ENCODE results near the gene COQ8A. TPM values are rescaled to one million over a fixed set of nuclear protein-coding genes. Genes with fewer than 3 reads are reported as not detected.
A peak's percentile ranks its signal among the peaks of the same experiment; 100 is the strongest.

Gene COQ8A
- total RNA-seq, 1 donor from 2014 or later: 29.7 TPM

DNA sequence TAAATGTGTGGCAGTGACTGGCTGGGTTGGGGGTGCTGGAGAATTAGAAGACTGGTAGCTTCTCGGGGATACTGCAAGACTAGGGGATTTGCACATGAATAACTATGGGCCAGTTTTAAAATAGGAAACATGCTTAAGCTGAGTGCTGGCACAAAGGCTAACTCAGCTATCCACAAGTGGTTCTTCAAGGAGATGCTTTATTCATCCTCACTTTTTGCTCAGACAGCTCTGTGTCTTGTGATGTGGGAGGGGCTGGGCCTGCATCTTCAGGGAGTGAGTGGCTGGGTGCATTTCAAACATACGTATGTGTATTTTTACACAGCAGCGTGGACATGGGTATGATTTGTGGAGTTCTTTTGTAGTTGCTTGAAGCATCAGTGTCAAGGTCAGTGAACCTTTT, 2.3 kb downstream of the COQ8A start:
- peak overlapping the region; percentile 62 for H3K4me3 Mint-ChIP-seq
- H3K9me3 Mint-ChIP-seq: no peaks in the 10 kb centered on the region
- peak overlapping the region; percentile 10 for H3K27ac Mint-ChIP-seq
- peak; percentile 24 for DNase-seq (ENCODE audit: extremely low spot score, unreplicated experiment)
- H3K4me1 Mint-ChIP-seq (ENCODE audit: unreplicated experiment): peaks cover 58% of the 10 kb centered on the region
- H3K36me3 Mint-ChIP-seq: no peaks in the 10 kb centered on the region
- H3K27me3 Mint-ChIP-seq: no peaks in the 10 kb centered on the region
- TF ChIP-seq, protein P1, sequence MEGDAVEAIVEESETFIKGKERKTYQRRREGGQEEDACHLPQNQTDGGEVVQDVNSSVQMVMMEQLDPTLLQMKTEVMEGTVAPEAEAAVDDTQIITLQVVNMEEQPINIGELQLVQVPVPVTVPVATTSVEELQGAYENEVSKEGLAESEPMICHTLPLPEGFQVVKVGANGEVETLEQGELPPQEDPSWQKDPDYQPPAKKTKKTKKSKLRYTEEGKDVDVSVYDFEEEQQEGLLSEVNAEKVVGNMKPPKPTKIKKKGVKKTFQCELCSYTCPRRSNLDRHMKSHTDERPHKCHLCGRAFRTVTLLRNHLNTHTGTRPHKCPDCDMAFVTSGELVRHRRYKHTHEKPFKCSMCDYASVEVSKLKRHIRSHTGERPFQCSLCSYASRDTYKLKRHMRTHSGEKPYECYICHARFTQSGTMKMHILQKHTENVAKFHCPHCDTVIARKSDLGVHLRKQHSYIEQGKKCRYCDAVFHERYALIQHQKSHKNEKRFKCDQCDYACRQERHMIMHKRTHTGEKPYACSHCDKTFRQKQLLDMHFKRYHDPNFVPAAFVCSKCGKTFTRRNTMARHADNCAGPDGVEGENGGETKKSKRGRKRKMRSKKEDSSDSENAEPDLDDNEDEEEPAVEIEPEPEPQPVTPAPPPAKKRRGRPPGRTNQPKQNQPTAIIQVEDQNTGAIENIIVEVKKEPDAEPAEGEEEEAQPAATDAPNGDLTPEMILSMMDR (conservative IDR thresholded peaks at IDR 0.05): no peak

DNA sequence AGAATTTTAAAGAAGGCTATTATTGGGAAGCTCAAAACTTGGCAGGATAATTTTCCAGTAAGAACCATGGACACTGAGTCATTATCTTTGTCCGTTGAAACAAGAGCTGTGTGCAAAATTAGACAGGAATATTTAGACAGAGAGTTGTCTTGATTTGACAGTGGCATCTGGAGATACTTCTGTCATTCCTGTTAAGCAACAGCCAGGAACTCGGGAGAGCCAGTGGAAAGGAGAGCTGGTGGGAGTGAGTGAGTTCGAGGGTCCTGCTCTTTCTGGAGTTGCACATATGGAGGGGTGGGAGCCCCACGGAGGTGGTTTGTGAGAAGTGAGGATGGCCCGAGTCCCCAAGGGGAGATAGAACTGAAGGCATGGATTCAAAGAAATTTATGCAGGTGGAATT, 3.1 kb downstream of the COQ8A start:
- Mint-ChIP-seq H3K27ac (no peak overlapping the region), H3K4me1 (ENCODE audit: unreplicated experiment) (peaks cover 58% of the 10 kb centered on the region), H3K9me3 (no peaks in the 10 kb centered on the region), H3K4me3 (no peak overlapping the region), H3K36me3 (no peaks in the 10 kb centered on the region), H3K27me3 (no peaks in the 10 kb centered on the region)
- DNase-seq (ENCODE audit: extremely low spot score, unreplicated experiment): peak; percentile 34
- TF ChIP-seq, protein P1 (conservative IDR thresholded peaks at IDR 0.05): no peak

DNA sequence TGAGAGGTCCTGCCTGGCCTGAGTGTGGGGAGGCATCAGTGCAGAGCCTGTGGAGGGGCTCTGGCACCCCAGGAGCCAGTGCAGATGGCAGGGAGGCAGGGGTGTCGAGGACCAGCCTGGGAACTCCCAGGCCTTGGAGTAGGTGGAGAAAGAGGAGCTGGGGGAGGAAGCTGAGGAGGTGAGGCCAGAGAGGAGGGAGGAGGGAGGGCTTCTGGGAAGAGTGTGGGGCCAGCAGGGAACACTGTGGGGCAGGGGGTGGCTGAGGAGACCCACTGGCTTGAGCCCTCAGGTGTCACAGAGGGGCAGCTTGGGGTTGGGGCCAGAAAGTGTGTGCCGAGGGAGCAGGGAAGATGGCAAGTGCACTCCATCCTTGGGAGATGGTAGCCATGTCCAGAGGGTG, 3.8 kb downstream of the COQ8A start:
- Mint-ChIP-seq H3K27me3 (no peaks in the 10 kb centered on the region), H3K4me1 (ENCODE audit: unreplicated experiment) (peaks cover 53% of the 10 kb centered on the region), H3K27ac (peak overlapping the region; percentile 37), H3K9me3 (no peaks in the 10 kb centered on the region), H3K36me3 (no peaks in the 10 kb centered on the region), H3K4me3 (no peak overlapping the region)
- TF ChIP-seq, protein P1 (conservative IDR thresholded peaks at IDR 0.05): no peak
- peak; percentile 40 for DNase-seq (ENCODE audit: extremely low spot score, unreplicated experiment)

DNA sequence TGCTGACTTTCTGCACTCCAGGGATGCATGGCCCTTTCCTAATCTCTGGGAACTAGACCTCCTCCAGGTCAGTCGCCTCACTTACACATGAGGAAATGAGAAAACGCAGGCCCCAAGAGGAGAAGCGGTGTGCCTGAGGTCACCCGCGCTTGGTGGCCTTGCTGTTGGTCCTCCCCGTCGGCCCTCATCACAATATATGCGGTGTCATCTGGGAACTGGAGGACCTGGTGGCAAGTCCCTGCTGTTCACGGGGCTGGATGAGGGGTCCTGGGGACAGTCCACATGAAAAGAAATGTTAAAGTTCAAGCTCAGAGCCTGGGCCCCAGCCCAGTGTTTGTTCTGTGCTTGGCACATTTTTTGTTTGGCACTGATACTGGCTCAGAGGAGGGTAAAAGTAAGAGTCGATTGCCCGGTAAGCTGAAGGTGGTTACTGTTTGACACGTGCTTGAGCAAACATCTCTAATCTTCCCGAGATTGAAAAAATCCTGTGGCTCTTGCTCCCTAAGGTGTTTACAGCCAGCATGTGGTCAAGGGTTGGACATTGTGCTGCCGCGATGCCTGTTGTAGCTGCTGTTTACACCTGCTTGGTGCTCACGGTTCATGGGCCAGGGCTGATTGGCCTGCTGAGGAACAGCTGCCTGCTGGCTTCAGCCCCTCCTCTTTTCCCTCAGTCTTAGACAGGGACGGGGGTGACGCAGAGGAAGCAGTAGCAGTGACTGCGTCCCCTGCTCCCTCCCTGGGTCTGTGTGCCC, 5.2 kb downstream of the COQ8A start:
- TF ChIP-seq, protein P1 (conservative IDR thresholded peaks at IDR 0.05): no peak
- no peaks in the 10 kb centered on the region for H3K27me3 Mint-ChIP-seq
- H3K4me3 Mint-ChIP-seq: peak overlapping the region; percentile 52
- no peak for DNase-seq (ENCODE audit: extremely low spot score, unreplicated experiment)
- H3K9me3 Mint-ChIP-seq: no peaks in the 10 kb centered on the region
- H3K27ac Mint-ChIP-seq: peak overlapping the region; percentile 73
- H3K4me1 Mint-ChIP-seq (ENCODE audit: unreplicated experiment): peaks cover 53% of the 10 kb centered on the region
- H3K36me3 Mint-ChIP-seq: no peaks in the 10 kb centered on the region

DNA sequence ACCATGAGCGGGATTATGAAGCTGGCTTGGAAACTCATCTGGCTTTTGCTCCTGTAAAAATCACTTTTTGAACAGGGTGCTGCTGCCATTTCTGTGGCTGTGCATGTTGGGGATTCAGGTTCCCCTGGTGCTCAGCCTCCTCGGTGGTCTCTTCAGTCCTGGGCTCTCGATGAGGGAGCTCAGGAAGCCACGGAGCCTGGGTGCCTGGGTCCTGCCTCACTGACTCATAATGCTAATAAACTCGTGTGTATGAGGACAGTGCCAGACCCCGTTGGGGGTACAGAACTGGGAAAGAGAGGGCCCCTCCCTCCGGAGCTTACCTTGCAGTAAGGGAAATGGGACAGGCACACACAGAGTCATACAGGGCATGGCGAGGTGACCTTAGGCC, 5.8 kb downstream of the COQ8A start:
- H3K9me3 Mint-ChIP-seq: no peaks in the 10 kb centered on the region
- no peaks in the 10 kb centered on the region for H3K36me3 Mint-ChIP-seq
- H3K4me3 Mint-ChIP-seq: no peak overlapping the region
- no peaks in the 10 kb centered on the region for H3K27me3 Mint-ChIP-seq
- H3K27ac Mint-ChIP-seq: peak overlapping the region; percentile 73
- TF ChIP-seq, protein P1 (conservative IDR thresholded peaks at IDR 0.05): no peak
- peaks cover 50% of the 10 kb centered on the region for H3K4me1 Mint-ChIP-seq (ENCODE audit: unreplicated experiment)
- DNase-seq (ENCODE audit: extremely low spot score, unreplicated experiment): no peak
